Right lung (tissue), 5 donors: ENCODE results near the gene EXOC4. TPM values are rescaled to one million over a fixed set of nuclear protein-coding genes. Genes with fewer than 3 reads are reported as not detected.
"Not testable (repeated sequence)": the region's sequence is repeated elsewhere in the genome, so short reads cannot be mapped to it uniquely, and the experiment has no call there.

Source experiments
- DNase-seq, 2 donors: peaks; one replicate each; pipeline ENCODE4 v3.0.0-alpha.2; 2013
- polyA plus RNA-seq, 5 donors: library from polyadenylated mRNA; unstranded; fragments of 120-200 nt; gene quantifications; one replicate each; pipeline versions ENCODE4 v1.2.1 to v1.2.3, GENCODE V29; 2013; ENCODE audit warnings: inconsistent platforms in 1 of 5, low replicate concordance in 1 of 5; ENCODE audit not compliant: insufficient read length in 5 of 5, insufficient read depth in 1 of 5

The EXOC4 gene
- polyA plus RNA-seq, 5 donors, result 44.0 to 67.8 (median 61.9) TPM

GRCh38 chr7:133274265-133274664 lies 21.4 kb downstream of the EXOC4 start:
- DNase-seq, result no peak

DNA sequence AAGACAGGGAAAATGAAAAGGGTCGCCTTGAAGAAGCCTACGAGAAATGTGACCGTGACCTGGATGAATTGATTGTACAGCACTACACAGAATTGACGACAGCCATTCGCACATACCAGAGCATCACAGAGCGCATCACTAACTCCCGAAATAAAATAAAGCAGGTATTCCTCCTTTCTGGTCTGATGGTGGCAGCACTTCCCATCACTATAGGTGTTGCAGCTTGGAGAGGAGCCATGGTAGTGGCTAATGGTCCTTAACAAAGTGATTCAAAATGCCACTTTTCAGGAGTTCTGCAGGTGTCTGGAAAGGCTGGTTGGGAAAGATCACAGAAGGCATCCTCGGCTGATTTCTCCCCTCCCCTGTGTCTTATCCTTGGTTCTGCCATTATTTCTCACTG lies 22.1 kb downstream of the EXOC4 start:
- DNase-seq, result no peak

DNA sequence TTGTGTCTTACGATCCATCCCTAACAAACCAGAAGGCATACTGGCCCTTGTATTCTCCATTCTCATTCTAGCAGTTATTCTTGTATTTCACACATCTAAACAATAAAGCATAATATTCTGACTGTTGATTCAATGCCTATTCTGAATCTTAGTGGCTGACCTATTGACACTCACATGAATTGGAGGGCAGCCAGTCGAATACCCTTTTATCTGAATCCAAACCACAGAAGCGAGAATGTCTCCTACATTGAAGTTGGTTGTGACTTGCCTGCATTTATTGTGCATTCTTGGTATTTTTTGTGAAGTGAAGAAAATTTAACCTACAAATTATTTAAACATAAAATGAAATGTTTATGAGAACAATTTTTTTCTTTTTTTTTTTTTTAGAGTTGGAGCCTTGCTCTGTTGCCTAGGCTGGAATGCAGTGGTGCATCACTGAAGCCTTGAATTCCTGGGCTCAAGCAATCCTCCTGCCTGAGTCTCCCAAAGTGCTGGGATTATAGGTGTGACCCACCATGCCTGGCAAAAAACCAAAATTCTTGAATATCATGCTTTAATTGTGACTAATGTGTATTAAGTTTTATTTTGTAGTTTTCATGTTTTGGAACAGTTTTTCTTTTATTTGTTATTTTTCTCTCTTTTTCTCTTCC lies 22.7 kb downstream of the EXOC4 start:
- peak in 1 of 2 donors; percentile 21 for DNase-seq

DNA sequence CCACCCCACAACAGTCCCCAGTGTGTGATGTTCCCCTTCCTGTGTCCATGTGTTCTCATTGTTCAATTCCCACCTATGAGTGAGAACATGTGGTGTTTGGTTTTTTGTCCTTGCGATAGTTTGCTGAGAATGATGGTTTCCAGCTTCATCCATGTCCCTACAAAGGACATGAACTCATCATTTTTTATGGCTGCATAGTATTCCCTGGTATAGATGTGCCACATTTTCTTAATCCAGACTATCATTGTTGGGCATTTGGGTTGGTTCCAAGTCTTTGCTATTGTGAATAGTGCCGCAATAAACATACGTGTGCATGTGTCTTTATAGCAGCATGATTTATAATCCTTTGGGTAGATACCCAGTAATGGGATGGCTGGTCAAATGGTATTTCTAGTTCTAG lies 26.1 kb downstream of the EXOC4 start:
- not testable (repeated sequence) for DNase-seq

DNA sequence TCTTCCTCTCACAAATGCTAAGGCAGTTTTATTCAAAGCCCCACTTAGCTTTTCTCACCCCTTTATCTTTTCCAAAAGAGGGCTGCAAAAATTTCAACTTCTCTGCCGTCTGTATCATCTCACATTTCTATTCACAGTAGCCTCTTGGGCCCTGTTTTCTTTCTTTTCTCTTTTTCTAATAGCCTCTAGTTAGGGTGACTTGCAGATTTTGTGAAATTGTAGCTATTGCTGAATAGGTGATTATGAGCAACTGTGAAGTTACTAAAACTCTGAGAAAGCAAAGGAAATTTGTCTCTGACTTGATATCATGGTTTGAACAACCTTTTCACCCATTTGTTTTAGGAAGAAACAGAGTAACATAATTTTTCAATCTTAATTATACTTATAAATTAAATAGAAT lies 29.2 kb downstream of the EXOC4 start:
- DNase-seq, result no peak

GRCh38 chr7:133284092-133284491 lies 31.2 kb downstream of the EXOC4 start:
- DNase-seq, result no peak

GRCh38 chr7:133288970-133289369 lies 36.1 kb downstream of the EXOC4 start:
- no peak for DNase-seq

GRCh38 chr7:133290041-133290440 lies 37.2 kb downstream of the EXOC4 start:
- DNase-seq, result no peak

- no peak for DNase-seq
Observed at GRCh38 chr7:133290676-133291333, 37.9 kb downstream of the EXOC4 start.

DNA sequence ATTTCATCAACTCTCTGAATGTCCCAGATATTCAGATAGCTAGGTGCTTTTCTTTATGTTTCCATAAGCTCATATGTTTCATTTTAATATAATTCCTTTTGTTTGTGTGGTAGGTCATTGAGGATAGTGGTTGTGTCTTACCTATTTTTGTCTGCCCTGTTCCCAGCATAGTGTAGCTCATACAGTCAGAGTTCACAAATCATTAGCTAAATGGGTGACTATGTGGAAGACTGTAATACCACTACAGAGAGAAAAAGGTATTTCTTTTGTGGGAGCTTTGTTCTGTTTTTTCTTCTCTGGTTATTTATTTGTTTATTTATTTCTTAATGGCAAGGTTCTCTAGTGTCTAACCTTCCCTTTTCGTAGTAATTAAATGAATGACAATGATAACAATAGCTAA lies 39.8 kb downstream of the EXOC4 start:
- DNase-seq, result no peak

DNA sequence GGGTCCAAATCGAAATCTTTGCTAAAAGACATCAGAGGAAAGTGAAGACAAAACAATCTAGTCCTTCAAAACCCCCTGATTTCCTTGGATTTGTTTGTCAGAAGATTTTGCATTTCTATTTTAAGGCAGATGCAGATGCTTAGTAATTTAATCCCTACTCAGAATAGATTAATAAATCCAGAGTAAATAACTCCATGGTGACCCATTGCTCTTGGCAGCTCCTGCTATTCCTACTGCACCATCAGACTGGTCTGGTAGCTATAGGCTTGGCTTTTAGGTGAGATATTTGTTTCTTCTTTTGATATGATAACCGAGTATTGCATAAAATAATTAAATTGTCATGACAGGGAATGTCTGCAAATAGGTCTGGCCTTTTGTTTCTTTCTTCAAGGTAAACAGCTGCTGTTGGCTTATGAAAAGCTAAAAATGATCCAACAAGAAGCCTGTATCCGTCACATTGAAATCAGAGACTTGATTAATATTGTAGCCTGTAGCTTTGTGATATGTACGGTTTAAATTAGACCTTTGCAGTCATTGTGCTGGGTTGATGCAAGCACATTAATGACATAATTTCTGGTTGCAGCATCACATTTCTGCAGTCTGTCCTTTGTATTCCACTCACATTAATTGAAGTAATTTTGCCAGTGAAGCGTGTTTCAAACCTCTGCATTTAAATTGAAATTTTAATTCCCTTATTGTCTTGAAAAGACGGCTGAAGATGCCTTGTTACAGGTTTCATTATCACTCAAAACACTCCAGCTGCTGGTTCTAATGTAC lies 40.7 kb downstream of the EXOC4 start:
- DNase-seq, result no peak

DNA sequence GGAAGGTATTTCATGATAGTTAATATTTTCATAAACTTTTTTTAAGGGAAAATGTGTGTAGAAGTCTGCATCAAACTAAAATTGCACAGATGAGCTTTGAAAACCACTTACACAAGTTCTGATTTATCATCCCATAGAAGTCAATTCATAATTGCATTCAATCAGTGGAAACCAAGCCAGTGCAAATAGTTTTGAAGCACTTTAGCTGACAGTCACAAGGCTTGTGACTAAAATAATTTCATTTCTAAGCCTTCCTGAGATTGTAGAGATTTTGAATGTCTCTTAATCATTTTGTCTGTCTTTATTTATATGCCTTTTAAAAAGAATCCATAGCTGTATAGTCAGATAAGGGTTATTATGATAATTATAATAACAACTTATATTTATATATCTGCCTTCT lies 41.4 kb downstream of the EXOC4 start:
- no peak for DNase-seq

DNA sequence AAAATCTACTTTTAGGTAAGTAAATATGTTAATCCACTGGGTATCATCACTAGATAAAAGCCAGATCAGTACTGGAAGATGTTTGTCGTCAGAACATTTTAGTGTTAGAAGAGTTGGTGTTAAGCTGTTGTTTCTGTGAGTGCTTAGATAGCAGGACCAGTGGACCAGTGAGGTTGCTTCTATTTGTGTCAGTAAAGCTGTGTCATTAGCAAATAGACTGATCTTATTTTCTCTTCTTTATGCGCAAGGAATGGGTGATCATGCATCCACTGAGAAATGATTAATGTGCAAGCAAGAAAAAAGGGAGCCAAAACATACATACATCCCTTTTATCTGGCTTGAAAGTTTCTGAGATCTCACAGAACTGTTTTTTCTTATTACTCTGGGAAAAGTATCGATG lies 42.6 kb downstream of the EXOC4 start:
- no peak for DNase-seq

GRCh38 chr7:133297093-133297492 lies 44.2 kb downstream of the EXOC4 start:
- DNase-seq, result no peak

DNA sequence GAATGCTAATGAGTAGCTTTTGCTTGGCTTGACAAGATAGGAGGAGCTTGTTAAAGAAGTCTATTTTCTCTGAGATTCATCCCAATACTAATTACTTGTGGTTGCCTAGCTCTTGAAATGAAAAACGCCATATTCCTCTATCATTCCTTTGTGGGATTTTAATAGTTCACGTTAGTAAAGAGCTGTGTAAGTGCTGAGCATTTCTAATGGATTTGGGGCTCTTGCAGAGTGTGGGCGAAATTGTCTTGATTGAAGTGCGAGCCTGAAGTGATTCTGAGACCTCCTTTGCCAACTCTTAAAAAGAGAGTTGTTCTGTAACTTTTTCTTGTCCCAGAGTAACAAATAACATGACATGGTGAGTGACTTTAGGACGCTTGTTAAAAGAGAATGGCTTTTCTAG lies 45.2 kb downstream of the EXOC4 start:
- DNase-seq, result no peak

DNA sequence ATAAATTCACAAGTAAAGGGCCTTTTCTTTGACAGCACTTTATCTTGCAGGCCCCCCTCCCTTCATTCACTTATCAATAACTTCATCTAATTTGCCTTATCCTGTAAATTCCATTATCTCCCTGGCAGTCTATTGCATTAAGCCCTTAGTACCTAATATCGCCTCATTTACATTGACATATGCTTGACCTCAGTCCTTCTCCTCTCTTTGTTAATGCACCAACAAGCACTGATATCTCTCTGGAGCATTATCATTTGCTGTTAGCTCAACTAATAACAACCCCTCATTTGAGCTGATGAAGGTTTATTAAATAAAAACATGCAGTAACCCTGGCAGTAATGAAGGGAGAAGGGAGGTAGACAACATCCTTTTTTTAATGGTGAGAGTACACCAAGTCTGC lies 46.8 kb downstream of the EXOC4 start:
- no peak for DNase-seq

DNA sequence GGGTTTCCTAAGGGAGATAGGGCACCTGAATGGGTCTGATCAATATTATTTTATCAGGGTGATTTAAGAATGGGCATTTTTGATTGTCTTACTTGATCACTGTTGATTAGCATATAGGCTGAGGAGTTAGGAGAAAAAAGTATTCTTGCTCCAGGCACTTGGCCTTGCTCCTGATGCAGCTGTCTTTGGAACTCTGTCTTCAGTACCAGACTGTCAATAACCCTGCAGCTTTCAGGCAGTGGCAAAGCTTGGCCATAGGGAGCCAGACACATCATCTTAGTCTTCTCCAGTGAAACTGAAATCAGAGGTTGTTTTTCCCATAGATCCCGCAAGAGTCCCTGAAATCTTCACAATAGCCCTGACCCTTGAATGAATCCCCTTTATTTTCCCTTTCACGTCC lies 47.2 kb downstream of the EXOC4 start:
- DNase-seq, result no peak

DNA sequence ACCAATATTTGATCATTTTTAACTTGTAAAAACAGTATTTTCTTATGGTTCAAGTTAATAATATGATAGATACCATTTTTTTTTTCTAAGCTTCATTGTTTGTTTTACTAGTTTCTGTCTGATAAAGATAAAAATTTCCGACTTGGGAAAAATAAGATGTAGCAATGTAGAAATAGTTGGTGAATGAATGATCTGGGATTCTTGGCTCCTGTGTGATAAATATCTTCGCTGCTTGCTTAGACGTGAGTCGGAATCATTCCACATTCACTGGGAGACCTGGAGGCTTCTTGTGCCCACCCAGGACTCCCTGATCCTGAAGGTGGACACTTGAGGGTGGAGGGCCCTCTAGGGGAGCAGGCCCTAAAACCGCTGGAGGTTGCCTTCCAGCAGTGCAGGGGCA lies 47.9 kb downstream of the EXOC4 start:
- no peak for DNase-seq

DNA sequence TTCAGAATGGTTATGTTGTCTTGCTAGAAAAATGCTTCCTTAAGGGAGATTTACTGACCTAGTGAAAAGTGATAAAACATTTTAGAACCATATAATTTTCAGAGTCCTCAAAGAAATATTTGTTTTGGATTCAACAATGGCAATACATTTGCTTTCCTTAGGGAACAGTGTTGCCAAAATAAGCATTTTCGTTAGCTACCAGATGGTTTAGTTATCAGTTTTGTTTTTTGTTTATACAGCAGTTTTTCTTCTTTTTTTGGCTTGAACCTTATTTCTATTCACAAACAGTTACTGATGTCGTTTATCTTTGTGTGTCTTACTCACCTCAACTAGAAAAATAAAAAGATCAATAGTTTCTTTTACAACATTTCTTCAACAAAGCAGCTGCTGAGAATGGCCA lies 48.6 kb downstream of the EXOC4 start:
- peak; percentile 24 to 31 for DNase-seq

- no peak for DNase-seq
Observed at GRCh38 chr7:133303372-133303771, 50.5 kb downstream of the EXOC4 start.

DNA sequence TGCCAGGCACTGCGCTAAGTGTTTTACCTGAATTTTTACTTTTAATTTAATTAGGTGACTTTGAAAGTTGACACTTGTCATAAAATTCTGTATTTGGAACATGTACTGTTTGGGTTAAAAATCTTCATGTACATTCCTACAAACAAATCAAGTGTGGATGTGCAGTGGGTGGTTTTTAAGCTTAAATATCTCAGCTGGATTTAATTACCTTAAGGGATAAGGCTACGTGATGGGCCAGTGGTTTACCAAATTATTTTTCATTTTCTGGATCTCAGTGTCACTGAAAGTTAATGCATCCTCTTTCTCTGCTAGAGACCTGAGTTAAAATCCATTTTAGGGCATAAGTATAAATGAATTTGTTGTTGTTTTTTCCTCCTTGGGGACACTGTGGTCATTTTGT lies 51.1 kb downstream of the EXOC4 start:
- no peak for DNase-seq

DNA sequence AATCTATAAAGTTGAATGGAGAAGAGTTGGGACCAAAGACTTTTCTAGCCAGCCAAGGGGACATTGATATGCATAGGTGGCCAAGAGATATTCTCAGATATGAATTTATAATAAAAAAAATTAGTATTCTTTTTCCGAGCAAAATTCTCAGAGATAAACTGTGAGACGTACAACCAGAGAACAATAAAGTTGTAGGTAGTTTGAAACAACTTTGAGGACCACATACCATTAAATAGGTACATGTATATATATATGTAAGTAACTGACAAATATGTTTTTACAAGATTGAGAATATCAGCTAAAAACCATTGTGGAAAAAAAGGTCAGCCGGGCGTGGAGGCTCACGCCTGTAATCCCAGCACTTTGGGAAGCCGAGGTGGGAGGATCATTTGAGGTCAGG lies 56.5 kb downstream of the EXOC4 start:
- no peak for DNase-seq

DNA sequence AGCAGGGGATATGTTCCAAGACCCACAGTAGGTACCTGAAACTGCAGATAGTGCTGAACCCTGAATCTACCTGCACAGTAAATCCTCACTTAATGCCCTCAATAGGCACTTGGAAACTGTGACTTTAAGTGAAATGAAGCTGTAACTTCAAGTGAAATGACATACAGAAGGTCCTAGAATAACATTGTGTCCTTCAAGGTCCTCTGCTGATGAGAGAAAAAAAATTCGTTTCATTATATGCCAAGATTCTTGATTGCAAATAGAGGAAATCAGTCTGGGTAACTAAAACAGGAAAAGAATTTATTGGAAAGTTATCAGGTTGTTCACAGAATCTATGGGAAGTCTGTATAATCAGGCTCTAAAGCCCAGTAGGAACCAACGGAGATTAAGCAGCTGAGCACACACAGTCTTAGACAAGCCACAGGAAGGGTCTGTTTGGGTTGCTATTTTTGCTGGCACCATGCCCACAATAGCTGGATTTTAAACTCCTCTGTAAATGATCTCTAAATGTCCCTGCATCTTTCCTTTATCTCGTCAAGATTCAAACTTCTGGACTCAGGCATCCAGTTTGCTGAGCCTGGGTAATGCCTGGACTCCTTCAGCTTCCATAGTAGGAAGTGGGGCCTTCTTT lies 57.5 kb downstream of the EXOC4 start:
- DNase-seq, result peak; percentile 32
